Gastrocnemius medialis (tissue), 4 donors: ENCODE results near the gene CD276.

Source experiments
- CTCF ChIP-seq, 5 experiments: fragments of 450-650 bp in 3 of 5; fragments of 200-600 bp in 2 of 5; sonication (generic) in 2 of 5; IDR thresholded peaks in 4 of 5; conservative IDR thresholded peaks in 1 of 5; 1 replicate in 4 of 5; 2 replicates in 1 of 5; pipeline ENCODE4 v1.5.1; 2016 to 2019; ENCODE audit warnings: antibody characterized with exemption in 5 of 5, mild to moderate bottlenecking in 3 of 5, moderate library complexity in 3 of 5
- POLR2A ChIP-seq, 2 donors: fragments of 450-650 bp; IDR thresholded peaks; one replicate each; pipeline ENCODE4 v1.6.1; 2017; ENCODE audit warnings: antibody characterized with exemption in 2 of 2, mild to moderate bottlenecking in 2 of 2, moderate library complexity in 2 of 2

GRCh38 chr15:73717206-73717605, 33.0 kb downstream of the CD276 start:
- TF ChIP-seq POLR2A (IDR thresholded peaks at IDR 0.05) (no peak), CTCF (IDR thresholded peaks at IDR 0.05 in 4 of 5, conservative IDR thresholded peaks at IDR 0.05 in 1 of 5) (no peak)
